Fibroblast of the aortic adventitia (primary cell): Measurements from ENCODE around the gene TEP1. TPM values are rescaled to one million over a fixed set of nuclear protein-coding genes. Genes with fewer than 3 reads are reported as not detected.

Source experiments
- DNase-seq: peaks from one replicate; pipeline ENCODE4 v3.0.0-alpha.2; 2010; ENCODE audit warnings: low read depth
- H3K4me3 ChIP-seq: 2 replicates; pipeline ENCODE4 v1.5.1; 2011; ENCODE audit warnings: low read depth, mild to moderate bottlenecking, control low read depth, low read length, moderate library complexity
- total RNA-seq: library from RNA; depleted of rRNA; stranded (reverse); fragments of >200 nt; gene quantifications from 2 replicates; pipeline ENCODE4 v1.2.3, GENCODE V29; 2012; ENCODE audit warnings: low replicate concordance
- TF ChIP-seq, protein P1 (sequence below): IDR thresholded peaks from 2 replicates; pipeline ENCODE4 v1.5.1; 2011; ENCODE audit warnings: mild to moderate bottlenecking, low read length, control low read depth, inconsistent platforms; ENCODE audit not compliant: insufficient read depth

The TEP1 gene
- total RNA-seq, 1 donor: 17.8 TPM

DNA sequence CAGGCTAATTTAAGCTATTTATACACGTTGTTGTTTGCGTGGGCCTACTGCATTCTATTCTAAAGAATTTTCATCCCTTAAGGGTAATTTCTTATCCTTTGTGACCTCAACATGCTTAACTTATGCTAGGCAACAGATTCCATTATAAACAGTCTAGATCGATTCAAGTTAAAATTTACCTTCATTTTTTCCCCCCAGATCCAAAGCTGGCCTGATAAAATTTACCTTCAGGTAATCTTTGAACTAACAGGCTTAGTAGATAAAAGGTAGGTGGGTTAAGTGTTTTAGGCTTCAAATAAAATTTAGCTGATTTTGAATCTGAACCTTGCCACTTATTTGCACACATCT lies 79.8 kb downstream of the TEP1 start:
- H3K4me3 ChIP-seq: peak overlapping the region; percentile 78
- TF ChIP-seq, protein P1, sequence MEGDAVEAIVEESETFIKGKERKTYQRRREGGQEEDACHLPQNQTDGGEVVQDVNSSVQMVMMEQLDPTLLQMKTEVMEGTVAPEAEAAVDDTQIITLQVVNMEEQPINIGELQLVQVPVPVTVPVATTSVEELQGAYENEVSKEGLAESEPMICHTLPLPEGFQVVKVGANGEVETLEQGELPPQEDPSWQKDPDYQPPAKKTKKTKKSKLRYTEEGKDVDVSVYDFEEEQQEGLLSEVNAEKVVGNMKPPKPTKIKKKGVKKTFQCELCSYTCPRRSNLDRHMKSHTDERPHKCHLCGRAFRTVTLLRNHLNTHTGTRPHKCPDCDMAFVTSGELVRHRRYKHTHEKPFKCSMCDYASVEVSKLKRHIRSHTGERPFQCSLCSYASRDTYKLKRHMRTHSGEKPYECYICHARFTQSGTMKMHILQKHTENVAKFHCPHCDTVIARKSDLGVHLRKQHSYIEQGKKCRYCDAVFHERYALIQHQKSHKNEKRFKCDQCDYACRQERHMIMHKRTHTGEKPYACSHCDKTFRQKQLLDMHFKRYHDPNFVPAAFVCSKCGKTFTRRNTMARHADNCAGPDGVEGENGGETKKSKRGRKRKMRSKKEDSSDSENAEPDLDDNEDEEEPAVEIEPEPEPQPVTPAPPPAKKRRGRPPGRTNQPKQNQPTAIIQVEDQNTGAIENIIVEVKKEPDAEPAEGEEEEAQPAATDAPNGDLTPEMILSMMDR: no peak
- no peak for DNase-seq

DNA sequence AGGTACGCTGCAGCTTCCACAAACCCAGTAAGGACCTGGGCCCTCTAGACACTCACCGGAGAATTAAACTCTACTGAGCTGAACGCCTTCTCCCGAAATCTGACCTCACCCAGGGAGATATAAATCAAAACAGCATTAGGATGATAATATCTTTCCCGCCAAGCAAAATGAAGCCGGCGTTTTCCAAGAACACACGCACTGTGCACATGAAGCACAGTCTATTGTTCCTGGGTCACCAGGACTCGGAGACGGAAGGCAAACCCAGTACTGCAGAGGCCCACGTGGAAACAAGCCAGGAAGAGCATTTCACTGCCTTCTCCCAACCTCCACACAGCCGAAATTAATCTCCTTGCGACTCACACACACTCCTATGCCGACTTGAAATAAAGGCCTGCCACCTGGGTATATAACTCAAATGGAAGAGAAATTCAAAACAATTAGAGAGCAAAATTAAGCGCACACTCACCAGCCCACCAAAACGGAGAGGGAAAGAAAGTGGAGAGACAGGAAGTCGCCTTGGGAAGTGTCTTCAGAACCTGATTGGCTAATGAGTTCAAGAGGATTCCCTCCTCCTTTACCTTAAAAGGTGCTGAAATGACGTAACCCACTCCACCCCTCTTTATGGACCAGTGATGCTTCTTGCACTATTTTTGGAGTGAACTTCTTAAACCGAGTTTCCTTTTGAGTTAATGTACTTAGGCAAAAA lies 80.4 kb downstream of the TEP1 start, which contains the start of gene CCNB1IP1:
Gene CCNB1IP1 (minus strand): TSS at position 492 of the 706 bp plus-strand sequence. CDS start 16,756 bp downstream, outside the sequence.
- peak within 1 kb of the TSS; percentile 78 for H3K4me3 ChIP-seq
- peak; percentile 91 for DNase-seq
- TF ChIP-seq, protein P1: no peak

DNA sequence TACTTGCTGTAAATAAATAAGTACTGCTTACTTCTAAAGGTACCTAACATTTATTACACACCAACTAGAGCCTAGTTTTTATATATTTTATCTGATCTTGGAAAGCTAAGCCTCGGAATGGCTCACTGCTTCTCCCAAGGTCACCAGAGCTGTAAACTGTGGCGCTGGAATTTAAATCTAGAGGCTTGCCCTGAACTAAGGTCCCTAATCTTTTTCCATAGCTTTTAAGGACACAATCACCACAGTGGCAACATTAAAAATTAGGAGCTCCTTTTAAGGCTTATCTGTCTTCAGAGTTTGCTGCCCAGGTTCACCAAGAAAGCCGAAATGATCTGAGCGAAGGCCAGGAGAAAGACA lies 80.9 kb downstream of the TEP1 start:
- DNase-seq: peak; percentile 16
- H3K4me3 ChIP-seq: peak overlapping the region; percentile 78
- TF ChIP-seq, protein P1: no peak

DNA sequence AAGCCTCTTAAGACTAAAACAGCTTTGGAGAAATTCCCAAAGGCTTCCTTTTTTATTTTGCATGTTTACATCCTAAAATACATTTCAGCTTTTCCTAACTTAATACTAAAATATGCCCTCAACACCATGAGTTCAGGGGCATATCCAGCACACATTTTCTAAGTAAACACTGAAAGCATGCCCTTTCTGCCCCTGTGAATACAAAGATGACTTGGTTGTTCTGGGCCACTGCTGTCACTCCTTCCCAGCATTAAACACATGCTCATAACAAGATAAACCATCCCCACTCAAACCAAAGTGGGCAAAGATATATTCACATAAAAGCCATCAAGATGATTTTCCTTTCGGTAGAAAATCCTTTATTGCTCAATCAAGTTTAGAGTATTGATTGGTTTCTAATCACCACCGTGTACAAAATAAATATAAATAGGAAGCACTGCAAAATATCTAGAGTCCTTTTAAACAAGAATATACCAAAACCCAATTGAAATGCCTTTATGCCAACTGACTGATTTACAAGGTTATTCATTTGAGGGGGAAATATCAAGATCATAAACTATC lies 82.2 kb downstream of the TEP1 start:
- no peak overlapping the region for H3K4me3 ChIP-seq
- TF ChIP-seq, protein P1: no peak
- DNase-seq: no peak

DNA sequence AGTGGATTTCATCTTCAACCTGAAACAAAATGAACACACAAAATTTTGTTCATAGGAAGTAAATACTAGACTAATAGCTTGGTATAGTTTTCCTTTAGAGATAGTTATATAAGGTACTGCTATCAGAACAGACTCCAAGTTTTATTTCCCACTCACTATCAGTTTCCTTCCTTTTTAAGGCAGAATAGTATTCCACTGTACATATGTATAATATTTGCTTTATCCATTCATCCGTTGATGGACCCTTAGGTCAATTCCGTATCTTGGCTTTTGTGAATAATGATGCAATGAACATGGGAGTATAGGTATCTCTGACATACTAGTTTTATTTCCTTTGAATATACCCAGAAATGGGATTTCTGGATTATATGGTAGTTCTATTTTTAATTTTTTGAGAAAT lies 83.9 kb downstream of the TEP1 start:
- TF ChIP-seq, protein P1: no peak
- no peak overlapping the region for H3K4me3 ChIP-seq
- DNase-seq: no peak

DNA sequence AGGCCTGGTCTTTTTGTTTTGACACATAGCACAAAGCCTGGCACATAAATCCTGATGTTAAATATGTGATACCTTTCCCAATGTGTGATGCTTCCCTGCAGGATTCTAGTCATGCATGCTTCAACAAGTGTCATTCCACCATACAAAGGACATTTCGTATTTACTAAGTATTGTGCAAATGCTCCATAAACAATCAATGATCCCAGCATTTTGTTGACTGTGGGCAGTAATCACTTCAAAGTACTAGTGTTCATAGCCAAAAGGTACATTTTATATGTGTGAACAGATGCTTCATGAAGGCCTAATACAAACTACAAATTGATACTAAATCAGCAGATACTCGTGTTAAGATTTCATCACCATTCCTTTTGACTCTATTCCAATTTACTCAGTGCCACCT lies 84.6 kb downstream of the TEP1 start:
- no peak for DNase-seq
- H3K4me3 ChIP-seq: no peak overlapping the region
- TF ChIP-seq, protein P1: no peak
